Measurements from ENCODE around the gene HELB. TPM values are rescaled to one million over a fixed set of nuclear protein-coding genes. Genes with fewer than 3 reads are reported as not detected.
A peak's percentile ranks its signal among the peaks of the same experiment; 100 is the strongest.

HELB gene
- total RNA-seq, 6 experiments from 2014 or later = 1.5 to 4.2 (median 3.3) TPM

GRCh38 chr12:66262737-66263136 is 39.6 kb upstream of the HELB start:
- Histone ChIP-seq H3K4me1 (no peaks in the 10 kb centered on the region), H3K27me3 (no peaks in the 10 kb centered on the region), H3K27ac (no peak overlapping the region), H3K9me3 (no peaks in the 10 kb centered on the region), H3K4me3 (no peak overlapping the region), H3K36me3 (no peaks in the 10 kb centered on the region)
- DNase-seq (no peak), ATAC-seq (no peak)
- TF ChIP-seq POLR2A (IDR thresholded peaks at IDR 0.05) (no peak), CTCF (IDR thresholded peaks at IDR 0.05) (no peak)
- intact Hi-C loops (cut with DNase I) = no loop called here

- H3K27ac ChIP-seq = no peak overlapping the region
- H3K9me3 ChIP-seq = no peaks in the 10 kb centered on the region
- intact Hi-C loops (cut with DNase I) = no loop called here
- 32% methylated on average over 3 of the region's 3 CpGs for WGBS (ENCODE audit: insufficient coverage, low coverage, low lambda C conversion rate, missing lambda C conversion rate)
- no peaks in the 10 kb centered on the region for H3K36me3 ChIP-seq
- ATAC-seq (peak in 3 of 4 donors; percentile 28 to 66 (median 46)), DNase-seq (no peak)
- no peaks in the 10 kb centered on the region for H3K27me3 ChIP-seq
- TF ChIP-seq POLR2A (IDR thresholded peaks at IDR 0.05) (no peak), CTCF (IDR thresholded peaks at IDR 0.05) (no peak)
- H3K4me1 ChIP-seq = no peaks in the 10 kb centered on the region
- no peak overlapping the region for H3K4me3 ChIP-seq
Measured at GRCh38 chr12:66268562-66268961, 33.7 kb upstream of the HELB start.

GRCh38 chr12:66269142-66269541 is 33.2 kb upstream of the HELB start:
- no peaks in the 10 kb centered on the region for H3K36me3 ChIP-seq
- peak in 2 of 4 donors; percentile 25 to 47 for ATAC-seq
- no peaks in the 10 kb centered on the region for H3K27me3 ChIP-seq
- DNase-seq = no peak
- intact Hi-C loops (cut with DNase I) = no loop called here
- WGBS (ENCODE audit: insufficient coverage, low coverage, low lambda C conversion rate, missing lambda C conversion rate) = 44% methylated on average over 6 of the region's 6 CpGs
- H3K4me1 ChIP-seq = no peaks in the 10 kb centered on the region
- TF ChIP-seq CTCF (IDR thresholded peaks at IDR 0.05) (no peak), POLR2A (IDR thresholded peaks at IDR 0.05) (no peak)
- no peak overlapping the region for H3K27ac ChIP-seq
- no peak overlapping the region for H3K4me3 ChIP-seq
- no peaks in the 10 kb centered on the region for H3K9me3 ChIP-seq

GRCh38 chr12:66269757-66270383 is 32.4 kb upstream of the HELB start:
- Histone ChIP-seq H3K4me3 (no peak overlapping the region), H3K27me3 (no peaks in the 10 kb centered on the region), H3K36me3 (no peaks in the 10 kb centered on the region), H3K4me1 (no peaks in the 10 kb centered on the region), H3K27ac (no peak overlapping the region), H3K9me3 (no peaks in the 10 kb centered on the region)
- ATAC-seq = peak; percentile 70 to 85 (median 82)
- peak; percentile 65 to 70 (median 68) for TF ChIP-seq CTCF (IDR thresholded peaks at IDR 0.05)
- no peak for TF ChIP-seq POLR2A (IDR thresholded peaks at IDR 0.05)
- DNase-seq = no peak
- 35% methylated on average over 5 of the region's 5 CpGs for WGBS (ENCODE audit: insufficient coverage, low coverage, low lambda C conversion rate, missing lambda C conversion rate)
- intact Hi-C loops (cut with DNase I) = loop anchor here in 1 of 2 donors (10.0 kb wide), 1 partner anchor 135 kb away; no protein-coding TSS in a partner anchor

Measured in right lobe of liver (tissue), 6 donors.